CD4-positive, alpha-beta T cell treated with Interleukin-12 subunit alpha and Interleukin-12 subunit beta, for 1 hour (primary cell): Measurements from ENCODE around the gene ERICH2.

Experiments used
- DNase-seq: peaks from one replicate; pipeline ENCODE4 v3.0.0-alpha.2; 2020

ERICH2 gene

DNA sequence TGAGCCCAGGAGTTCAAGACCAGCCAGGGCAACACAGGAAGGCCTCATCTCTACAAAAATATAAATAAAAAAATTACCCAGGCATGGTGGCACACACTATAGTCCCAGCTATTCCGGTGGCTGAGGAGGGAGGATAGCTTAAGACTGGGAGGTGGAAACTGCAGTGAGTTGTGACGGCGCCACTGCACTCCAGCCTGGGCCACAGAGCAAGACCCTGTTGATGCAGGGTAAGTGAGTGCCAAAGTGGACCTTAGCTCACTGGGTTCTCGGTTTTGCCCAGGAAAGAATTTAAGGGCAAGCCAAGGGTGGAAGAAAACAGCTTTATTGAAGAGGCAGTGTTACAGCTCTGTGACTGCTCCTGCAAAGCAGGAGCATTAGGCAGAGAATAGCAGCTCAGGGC is 6.9 kb upstream of the ERICH2 start:
- DNase-seq: no peak

DNA sequence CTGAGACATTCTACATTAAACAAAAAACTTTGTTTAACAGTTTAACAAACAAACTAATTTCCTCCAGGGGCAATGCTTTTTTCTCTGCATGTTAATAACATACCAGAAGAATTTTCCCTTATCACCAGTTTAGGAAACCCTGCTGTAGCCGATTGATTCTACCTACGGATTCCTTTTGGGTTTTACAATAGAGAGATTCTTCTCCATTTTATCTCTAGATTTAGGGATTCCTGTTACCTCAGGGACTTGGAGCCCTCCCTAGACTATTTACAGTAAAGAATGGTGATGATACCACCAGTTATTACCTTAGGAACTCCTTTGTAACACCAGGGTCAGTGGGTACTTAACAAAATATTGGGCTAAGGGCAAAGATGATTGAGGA is 5.3 kb upstream of the ERICH2 start:
- DNase-seq: no peak

DNA sequence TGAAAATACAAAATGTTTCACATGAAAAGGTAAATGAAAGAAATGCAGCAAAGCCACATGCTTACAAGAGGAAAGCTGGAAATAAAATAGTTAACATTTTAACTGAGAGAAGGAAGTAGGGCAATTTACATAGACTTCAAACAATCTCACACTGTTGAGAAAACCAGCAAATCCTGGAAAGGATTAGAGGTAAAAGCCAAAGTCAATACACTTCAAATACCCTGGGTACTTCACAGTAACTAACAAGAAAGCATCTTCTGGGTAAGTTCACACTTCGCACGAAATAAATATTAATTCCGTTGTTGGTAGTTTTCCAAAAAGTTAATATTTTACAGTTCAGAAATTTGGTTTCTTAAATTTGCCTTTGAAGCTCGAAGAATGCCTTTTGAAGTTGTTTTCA is 3.5 kb upstream of the ERICH2 start:
- DNase-seq: no peak

DNA sequence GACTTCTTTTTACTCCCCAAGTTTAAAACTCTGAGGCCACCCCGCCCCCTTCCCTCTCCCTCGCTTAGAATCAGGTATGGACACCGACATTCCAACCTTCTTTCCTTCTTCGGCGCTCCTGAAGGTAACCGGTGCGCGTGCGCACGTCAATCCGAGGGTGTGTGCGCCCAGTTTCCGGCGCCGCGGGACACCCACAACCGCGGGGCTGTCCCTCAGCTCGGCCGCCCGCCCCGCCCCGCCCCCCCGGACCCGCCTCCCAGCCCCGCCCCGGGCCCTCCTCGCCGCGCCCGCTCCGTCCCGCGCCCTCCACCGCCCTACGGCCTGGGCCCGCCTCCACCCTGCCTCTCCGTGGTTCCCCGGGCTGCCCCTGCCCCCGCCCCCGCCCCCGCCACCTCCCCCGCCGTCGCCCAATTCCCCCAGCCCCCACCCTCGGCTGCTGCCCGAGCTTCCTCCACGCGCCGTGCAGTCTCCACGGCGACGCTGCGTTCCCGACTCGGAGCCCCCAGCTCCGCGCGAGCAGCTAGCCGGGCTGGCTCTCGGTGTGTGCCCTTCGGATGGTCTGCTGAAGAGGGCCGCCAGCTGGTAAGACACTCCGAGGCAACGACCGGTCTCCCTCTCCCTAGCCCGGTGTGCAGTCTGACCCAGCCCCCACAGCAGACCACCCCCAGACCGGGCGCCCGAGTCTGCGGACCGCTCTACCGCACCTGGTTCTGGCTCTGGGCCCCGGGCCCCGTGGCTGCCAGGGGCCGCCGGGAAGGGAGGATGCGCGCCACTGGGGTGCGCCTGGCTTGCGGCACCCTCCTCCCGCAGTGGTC is 635 bp downstream of the ERICH2 start:
- peak; percentile 79 for DNase-seq

DNA sequence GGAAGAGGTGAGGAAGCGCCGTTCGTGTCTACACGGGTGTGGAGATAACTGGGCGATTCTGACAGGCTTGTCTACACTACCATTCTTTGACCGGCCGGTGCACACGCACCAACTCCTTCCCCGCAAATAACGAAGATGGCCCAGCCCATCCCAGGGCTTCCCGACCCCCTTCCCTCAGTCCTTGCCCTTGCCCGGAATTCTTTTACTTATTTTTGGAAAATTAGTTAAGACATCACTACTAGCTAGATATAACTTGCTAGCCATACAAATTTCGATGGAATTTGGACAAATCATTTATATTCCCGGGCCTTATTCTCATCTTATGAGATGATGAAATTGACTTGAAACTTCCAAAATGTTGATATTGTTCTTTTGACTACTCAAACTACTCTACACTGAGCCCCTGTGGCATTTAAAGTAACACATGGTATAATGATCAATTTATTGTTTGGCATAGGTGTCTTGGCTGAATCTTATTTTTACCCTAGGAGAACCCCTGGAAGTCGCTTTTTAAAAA is 1.3 kb downstream of the ERICH2 start:
- DNase-seq: no peak

DNA sequence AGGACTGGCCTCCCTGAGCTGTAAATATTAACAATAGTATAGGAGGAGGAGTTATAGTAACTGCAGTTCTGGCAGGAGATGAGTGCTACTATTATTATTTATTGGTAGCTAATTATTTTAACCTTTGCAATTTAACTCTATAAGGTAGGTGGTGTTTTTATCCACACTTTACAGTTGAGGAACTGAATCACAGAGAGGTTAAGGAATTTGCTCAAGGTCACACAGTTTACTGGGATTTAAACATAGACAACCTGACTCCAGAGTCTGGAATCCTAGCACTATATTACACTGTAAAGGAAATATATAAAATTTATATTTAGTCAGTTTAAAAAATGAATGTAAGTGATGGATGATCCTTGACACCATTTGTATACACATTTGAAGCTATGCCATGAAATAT is 2.1 kb downstream of the ERICH2 start:
- no peak for DNase-seq

DNA sequence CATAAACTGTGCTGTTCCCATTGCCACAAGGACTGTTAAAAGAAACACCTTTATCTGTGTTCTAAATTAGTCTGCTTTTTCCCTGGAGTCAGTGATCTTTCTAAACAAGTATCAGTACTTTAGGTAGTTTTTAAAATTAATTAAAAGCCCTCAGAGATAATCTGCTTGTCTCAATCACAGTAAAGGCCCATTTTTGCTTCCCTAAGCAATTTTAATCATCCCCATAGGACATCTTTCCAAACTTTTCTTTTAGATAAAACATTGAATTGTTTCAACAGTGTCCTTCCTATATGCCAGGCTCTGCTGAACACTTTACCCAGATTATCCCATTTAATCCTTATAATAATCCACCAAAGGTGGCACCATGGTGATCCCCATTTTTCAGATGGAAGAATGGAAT is 3.9 kb downstream of the ERICH2 start:
- no peak for DNase-seq

DNA sequence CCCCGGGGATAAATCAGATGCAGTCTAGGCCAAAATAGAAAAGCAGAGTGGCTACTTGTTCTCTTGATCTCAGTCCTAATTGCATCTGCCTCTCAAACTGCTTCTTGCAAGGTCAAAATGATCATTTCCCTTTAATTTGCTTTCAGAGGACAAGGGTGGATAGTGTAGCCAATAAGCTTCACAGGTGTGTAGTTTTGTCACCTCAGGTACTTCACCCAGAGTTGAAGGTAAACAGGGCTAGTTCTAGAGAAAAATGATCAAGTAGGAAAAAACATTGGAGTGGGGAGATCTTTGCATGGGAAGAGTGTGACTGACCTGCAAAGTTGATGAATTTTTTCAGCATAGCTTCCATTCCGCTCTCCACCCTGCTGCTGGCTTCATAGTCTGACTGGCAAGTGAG is 8.7 kb downstream of the ERICH2 start:
- DNase-seq: no peak

DNA sequence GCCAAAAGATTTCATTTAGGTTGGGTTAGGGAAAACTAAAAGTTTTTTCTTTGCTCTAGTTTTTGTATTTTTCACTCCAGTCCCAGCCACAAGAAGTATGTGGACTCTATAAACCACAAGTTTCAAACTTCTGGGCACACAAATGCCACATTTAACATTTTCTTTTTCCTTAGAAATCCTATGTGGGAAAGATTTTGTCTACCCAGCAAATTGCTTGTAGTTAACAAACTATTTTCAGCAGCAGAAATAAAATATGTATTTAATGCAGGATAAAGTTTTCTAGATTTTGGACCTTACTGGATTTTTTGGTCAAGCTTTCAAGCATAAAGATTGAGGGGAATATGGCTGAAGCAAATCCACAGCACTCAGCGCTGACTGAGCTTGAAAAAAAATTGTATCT is 9.1 kb downstream of the ERICH2 start:
- no peak for DNase-seq

DNA sequence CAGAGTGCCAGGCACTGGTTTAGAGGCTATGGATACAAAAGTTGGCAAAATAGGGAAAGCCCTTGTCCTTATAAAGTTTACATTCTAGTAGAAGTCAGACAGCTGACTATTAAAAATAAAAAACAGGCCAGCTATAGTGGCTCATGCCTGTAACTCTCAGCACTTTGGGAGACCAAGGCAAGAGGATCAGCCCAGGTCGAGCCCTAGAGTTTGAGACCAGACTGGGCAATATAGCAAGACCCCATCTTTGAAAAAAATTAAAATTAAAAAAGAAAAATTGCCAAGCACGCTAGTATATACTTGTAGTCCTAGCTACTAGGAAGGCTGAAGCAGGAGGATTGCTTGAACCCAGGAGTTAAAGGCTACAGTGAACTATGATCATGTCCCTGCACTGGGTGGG is 12.5 kb downstream of the ERICH2 start:
- no peak for DNase-seq

DNA sequence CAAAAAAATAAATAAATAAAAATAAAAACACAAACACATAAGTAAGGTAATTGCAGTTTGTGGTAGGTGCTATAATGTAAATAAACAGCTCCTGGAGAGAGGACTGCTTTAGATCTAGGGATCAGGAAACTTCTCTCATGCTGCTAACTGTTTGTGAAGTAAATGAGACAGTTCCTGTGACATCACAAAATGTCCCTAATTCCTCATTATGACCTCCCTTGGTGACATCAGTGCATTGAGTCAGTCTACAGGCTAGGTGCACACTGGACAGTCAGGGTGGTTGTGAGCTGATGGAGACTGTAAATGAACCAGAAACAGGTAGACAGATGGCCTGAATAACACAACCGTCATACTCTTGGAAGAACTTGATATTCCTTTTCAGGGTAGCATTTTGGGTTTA is 13.4 kb downstream of the ERICH2 start:
- no peak for DNase-seq

DNA sequence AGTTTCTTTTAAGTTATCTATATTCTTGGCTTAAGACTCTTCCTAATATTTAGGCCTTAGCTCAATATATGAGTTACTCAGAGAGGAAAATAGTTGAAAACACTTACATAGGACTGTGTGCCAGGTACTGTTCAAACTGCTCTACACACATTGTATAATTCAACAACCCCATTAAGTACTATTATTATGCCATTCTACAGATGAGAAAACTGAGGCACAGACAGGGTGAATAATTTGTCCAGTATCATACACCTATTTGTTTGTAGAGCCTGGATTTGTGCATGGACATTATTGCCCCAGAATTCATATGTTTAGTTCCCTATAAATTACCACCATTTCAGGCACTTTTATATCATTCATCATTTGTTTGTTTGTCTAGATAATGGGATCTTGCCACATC is 28.8 kb downstream of the ERICH2 start:
- DNase-seq: no peak

DNA sequence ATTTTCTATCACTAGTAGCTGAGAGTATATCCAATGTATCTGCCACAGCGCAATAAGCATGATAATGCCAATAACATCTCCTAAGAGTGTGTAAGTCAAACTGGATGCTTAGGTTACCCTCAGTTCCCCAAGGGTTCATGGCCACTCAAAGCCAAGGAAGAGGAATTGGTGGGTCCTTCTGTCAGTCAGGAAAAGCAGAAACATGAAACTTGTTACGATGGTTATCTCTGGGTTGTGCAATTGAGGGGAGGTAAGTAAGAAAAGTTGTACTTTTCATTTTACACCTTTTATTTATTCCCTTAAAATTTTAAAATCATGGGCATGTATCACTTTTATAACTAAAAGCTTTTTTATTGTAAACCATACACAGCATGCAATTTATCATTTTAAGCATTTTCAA is 36.4 kb downstream of the ERICH2 start:
- no peak for DNase-seq

DNA sequence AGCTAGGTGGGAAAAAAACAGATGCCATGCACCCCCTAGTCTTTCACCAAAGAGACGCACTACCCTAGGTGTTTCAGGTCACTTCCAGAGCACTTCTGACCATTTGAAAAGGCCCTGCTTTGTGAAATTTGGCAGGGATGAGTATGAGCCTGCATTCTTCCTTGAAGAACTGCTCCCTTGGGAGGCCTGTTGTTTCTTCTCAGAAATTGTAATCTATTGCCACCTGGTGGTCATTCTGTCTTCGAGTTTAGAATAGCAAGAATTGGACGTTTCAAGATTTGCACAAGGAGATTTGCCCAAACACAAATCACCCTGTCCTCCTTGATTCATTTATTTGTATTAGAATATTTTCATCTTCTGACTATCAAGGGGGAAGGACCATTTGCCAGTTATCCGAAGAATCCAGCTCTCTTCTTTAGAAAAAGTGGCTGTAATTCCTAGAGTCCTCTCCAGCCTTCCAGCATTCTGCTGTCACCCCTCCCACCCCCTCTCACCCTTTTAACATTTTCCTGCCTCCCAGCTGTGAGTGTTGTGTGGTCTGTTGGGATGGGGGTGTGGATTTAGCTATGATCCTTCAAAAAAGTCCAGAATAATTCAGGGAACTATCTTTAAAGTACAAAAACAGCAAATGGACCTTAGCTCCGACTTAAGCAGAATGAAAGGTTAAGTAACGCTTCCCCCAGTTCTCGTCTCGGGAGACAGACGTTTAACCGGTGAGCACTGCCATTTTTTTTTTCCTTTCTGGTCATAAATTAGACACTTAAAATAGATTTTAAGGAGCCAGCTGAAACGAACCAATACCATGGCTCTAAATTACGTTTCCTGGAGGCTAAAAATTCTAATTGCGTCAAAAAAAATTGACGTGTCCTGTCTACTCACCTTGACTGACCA is 42.8 kb downstream of the ERICH2 start:
- peak; percentile 62 for DNase-seq

DNA sequence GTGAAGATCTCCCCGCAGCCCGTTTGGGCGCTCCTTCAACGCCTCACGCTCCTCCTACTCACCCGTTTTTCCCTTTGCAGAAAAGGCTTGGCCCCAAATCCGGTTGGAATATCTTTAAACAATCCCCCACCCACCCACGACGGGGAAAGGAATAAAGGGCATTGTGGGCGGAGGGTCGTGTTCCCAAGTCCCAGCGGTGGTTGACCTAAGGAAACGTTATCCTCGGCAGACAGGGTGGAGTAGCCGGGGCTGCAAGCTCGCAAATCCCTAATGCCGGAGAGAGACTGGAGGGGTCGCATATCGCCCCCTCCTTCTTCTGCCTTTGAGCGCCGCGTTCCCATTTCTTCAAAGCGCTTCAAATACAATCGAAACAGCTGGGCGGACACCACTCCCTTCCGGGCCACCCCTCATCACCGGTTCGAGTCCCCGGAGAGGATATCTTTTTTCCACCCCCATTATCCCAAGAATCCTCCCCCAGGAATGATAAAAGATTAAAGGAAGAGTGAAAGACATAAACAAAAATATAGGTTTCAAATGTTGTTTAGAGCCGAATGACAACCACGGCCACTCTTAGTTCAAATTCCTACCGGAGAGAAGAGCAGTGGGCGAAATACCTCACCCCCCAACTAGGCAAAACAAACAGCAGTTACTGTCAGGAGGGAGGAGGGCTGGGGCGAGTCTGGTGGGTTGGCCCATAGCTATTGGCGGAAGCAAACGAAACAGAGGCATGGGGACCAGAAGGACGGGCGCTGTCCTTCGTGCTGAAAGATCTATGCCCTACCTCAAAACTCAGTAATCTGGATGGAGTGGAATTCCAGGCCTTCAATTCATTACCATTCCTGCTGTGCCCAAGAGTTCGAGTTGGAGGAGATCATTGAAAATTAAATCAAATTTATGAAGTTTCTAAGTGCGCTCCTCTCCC is 43.7 kb downstream of the ERICH2 start:
- DNase-seq: no peak

DNA sequence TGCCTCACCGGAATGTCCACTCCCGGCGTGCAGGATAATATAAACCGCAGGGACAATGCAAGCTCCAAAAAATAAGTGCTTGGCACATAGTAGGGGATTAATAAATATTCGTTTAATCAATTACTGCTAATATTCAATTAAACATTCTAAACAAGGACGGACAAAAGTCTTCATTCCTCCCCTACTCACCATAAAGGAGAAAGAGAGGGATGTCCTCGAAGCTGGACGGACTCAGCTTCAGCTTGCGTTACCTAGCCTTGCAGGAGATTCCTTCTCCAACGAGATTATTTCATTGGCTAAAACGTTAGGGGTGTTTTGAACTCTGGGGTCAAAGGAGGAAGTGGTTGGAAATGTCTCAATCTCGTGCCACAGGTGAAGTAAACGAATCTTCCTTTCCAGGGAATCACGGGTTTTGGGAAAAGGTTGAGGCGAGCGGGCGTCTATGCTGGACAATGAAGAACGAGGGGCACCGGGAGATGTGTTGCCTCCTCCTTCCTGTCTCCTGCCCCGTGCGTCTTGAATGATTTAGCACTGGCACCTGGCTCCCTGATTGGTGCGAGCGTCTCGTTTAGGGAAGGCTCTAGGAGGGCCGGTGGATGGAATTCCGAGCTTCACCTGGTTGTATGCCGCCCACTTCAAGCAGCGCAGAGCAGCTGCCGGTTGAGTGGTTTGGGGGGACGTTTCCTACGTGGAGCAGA is 44.5 kb downstream of the ERICH2 start:
- DNase-seq: no peak

DNA sequence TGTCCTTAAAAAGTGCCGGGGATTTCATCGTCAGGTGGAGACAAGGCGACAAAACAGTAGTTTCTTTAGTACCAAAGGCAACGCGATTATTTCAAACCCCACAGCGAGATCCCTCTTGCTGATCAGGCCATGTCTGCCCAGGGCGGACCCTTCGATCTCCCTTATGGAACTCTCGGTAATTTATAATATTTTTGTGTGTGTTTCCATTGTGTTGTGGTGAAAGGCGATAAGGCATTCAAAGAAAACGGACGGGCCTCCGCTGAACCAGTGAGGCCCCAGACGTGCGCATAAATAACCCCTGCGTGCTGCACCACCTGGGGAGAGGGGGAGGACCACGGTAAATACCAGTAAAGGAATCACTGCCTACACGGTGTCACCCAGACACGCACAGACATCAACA is 45.1 kb downstream of the ERICH2 start:
- DNase-seq: no peak

DNA sequence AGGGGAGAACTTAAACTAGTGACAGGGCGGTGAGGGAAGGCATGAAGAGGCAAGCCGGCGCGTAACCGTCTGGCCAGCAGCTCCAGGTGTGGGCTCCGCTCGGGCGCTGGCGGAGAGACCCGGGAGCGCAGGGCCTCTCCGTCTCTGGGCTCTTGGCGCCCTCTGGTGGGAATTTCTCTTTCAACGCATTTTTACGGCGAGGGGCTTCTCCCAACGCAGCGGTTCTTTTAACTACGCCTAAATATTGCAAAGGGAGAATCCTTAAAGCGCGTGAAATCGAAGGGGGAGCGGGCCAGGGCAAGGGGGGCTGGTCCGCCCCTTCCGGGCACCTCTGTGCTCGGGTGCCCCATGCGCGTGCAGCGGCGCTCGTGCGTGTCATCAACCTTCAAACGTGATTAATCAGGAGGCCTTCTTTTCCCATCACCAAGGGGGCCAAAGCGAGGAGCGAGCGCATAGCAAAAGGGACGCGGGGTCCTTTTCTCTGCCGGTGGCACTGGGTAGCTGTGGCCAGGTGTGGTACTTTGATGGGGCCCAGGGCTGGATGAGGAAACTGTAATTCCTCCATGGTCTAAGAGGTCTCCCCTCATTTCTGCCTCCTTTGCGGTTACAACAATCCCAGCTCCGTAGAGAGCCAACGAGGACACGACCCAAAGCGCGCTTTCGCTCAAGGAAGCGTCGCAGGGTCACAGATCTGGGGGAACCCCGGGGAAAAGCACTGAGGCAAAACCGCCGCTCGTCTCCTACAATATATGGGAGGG is 45.7 kb downstream of the ERICH2 start:
- DNase-seq: peak; percentile 68

DNA sequence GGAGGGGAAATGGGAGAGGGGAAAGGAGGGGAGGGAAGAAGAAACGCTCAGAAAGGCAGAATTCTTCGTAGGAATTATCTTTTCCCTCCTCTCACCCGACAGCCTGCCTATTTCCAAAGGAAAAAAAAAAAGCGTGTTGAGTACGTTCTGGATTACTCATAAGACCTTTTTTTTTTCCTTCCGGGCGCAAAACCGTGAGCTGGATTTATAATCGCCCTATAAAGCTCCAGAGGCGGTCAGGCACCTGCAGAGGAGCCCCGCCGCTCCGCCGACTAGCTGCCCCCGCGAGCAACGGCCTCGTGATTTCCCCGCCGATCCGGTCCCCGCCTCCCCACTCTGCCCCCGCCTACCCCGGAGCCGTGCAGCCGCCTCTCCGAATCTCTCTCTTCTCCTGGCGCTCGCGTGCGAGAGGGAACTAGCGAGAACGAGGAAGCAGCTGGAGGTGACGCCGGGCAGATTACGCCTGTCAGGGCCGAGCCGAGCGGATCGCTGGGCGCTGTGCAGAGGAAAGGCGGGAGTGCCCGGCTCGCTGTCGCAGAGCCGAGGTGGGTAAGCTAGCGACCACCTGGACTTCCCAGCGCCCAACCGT is 46.4 kb downstream of the ERICH2 start, which contains the start of gene GAD1:
TSS of gene GAD1 (plus strand) at position 384 of the 589 bp plus-strand sequence. CDS start 1,705 bp downstream, outside the sequence.
- peak; percentile 55 for DNase-seq

DNA sequence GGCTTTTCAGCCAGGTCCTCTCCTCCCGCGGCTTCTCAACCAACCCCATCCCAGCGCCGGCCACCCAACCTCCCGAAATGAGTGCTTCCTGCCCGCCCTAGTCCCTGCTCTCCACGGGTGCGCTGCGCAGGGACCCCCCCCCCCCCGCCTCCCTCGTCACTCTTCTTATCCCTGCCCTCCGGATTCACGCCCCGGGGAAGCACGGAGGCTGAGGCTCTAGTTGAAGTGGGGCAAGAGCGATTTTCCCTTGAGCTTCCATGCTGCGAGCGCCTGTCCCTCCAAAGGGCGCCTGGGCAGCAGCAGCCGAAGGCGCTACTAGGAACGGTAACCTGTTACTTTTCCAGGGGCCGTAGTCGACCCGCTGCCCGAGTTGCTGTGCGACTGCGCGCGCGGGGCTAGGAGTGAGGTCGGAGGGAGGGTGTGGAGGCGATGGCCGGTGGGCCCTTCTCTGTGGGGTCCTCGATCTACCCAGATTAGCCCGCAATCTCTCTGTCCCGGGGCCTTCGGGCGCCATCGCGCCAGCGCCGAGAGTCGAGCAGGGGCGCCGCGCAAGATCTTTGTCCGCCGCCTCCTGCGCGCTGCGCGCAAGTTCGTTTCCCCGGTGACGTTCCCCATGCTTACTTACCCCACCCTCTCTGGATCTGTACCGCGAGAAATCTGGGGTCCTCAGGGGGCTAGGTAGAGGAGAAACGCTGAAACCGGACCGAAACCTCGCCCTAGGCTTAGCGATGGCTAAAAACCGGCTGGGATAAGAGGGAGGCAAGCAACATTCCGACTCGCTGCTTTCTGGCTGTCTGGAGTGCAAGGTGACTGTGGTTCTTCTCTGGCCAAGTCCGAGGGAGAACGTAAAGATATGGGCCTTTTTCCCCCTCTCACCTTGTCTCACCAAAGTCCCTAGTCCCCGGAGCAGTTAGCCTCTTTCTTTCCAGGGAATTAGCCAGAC is 47.2 kb downstream of the ERICH2 start:
- no peak for DNase-seq
